Keratinocyte (primary cell): ENCODE data around the gene SEBOX. TPM values are rescaled to one million over a fixed set of nuclear protein-coding genes. Genes with fewer than 3 reads are reported as not detected.

Experiments used
- DNase-seq: peaks from one replicate; pipeline ENCODE4 v3.0.0-alpha.2; 2011; ENCODE audit warnings: low read depth, missing footprints, low spot score
- FAIRE-seq: peaks from 2 replicates; lab custom pipeline; 2011; peaks lifted over from hg19 to GRCh38; lab: Jason Lieb, UNC
- H2AFZ ChIP-seq: 2 replicates; pipeline ENCODE4 v1.6.0; 2012; ENCODE audit warnings: low read length, control low read depth, inconsistent platforms; ENCODE audit not compliant: control insufficient read depth
- H3K27ac ChIP-seq: 2 replicates; pipeline ENCODE4 v1.5.1; 2011; ENCODE audit warnings: low read length; ENCODE audit not compliant: control insufficient read depth, insufficient read depth
- H3K27me3 ChIP-seq: 3 replicates; pipeline ENCODE4 v1.6.0; 2011; ENCODE audit warnings: low read length; ENCODE audit not compliant: control insufficient read depth, insufficient read depth; ENCODE audit errors: extremely low read depth
- H3K36me3 ChIP-seq, 2 experiments: 2 replicates in 1 of 2; 3 replicates in 1 of 2; pipeline ENCODE4 v1.5.1; 2011; ENCODE audit warnings: low read length in 2 of 2, mild to moderate bottlenecking in 1 of 2; ENCODE audit not compliant: control insufficient read depth in 2 of 2, insufficient read depth in 2 of 2; ENCODE audit errors: extremely low read depth in 1 of 2
- H3K4me1 ChIP-seq: 3 replicates; pipeline ENCODE4 v1.5.1; 2011; ENCODE audit warnings: low read length; ENCODE audit not compliant: control insufficient read depth, insufficient read depth; ENCODE audit errors: extremely low read depth
- H3K4me2 ChIP-seq: 3 replicates; pipeline ENCODE4 v1.6.0; 2011; ENCODE audit warnings: low read depth, low read length; ENCODE audit not compliant: control insufficient read depth, insufficient read depth; ENCODE audit errors: extremely low read depth
- H3K4me3 ChIP-seq, 3 experiments: fragments of 200-600 bp in 1 of 3; sonication (generic) in 1 of 3; 2 replicates in 2 of 3; 3 replicates in 1 of 3; pipeline ENCODE4 v1.5.1; 2011 to 2016; ENCODE audit warnings: low read length in 3 of 3, mild to moderate bottlenecking in 3 of 3, control low read depth in 2 of 3, inconsistent platforms in 1 of 3, low read depth in 1 of 3, mixed read lengths in 1 of 3, mixed run types in 1 of 3, moderate library complexity in 1 of 3; ENCODE audit not compliant: control insufficient read depth in 2 of 3, insufficient read depth in 2 of 3; ENCODE audit errors: extremely low read depth in 1 of 3
- H3K79me2 ChIP-seq: 2 replicates; pipeline ENCODE4 v1.6.0; 2012; ENCODE audit warnings: low read length; ENCODE audit not compliant: control insufficient read depth, insufficient read depth
- H3K9ac ChIP-seq: 3 replicates; pipeline ENCODE4 v1.6.0; 2011; ENCODE audit warnings: low read length; ENCODE audit not compliant: control insufficient read depth, insufficient read depth; ENCODE audit errors: extremely low read depth
- H3K9me1 ChIP-seq: 3 replicates; pipeline ENCODE4 v1.6.0; 2011; ENCODE audit warnings: low read length; ENCODE audit not compliant: control insufficient read depth, insufficient read depth; ENCODE audit errors: extremely low read depth
- H3K9me3 ChIP-seq: 2 replicates; pipeline ENCODE4 v1.5.1; 2012; ENCODE audit warnings: low read depth, low read length; ENCODE audit not compliant: control insufficient read depth
- H4K20me1 ChIP-seq: 3 replicates; pipeline ENCODE4 v1.6.0; 2011; ENCODE audit warnings: low read length; ENCODE audit not compliant: control insufficient read depth, insufficient read depth; ENCODE audit errors: extremely low read depth
- EZH2 ChIP-seq: IDR thresholded peaks from one replicate; pipeline ENCODE4 v1.6.1; 2012; ENCODE audit warnings: inconsistent platforms, mild to moderate bottlenecking, low read length, moderate library complexity
- dilution Hi-C: fragments of 300-500 bp; cut with MboI; formaldehyde crosslinking; loops from one replicate; pipeline ENCODE4 v1.7.0; 2020; ENCODE audit warnings: low sequenced_read_pairs; ENCODE audit not compliant: extremely low pct_ligation_motif_present
- polyA plus RNA-seq, 5 experiments: library from polyadenylated mRNA; depleted of rRNA in 3 of 5; stranded (reverse) in 3 of 5; stranded (forward) in 1 of 5; unstranded in 1 of 5; fragments of >200 nt; gene quantifications; 1 replicate in 1 of 5; 2 replicates in 3 of 5; 3 replicates in 1 of 5; pipeline versions ENCODE4 v1.2.1 to v1.2.3, GENCODE V29; 2011 to 2012; ENCODE audit warnings: missing spikeins in 2 of 5, low read depth in 1 of 5, low replicate concordance in 1 of 5
- TF ChIP-seq, protein P1 (sequence below), 3 experiments: IDR thresholded peaks in 1 of 3; conservative IDR thresholded peaks in 1 of 3; optimal IDR thresholded peaks in 1 of 3; 2 replicates in 2 of 3; 3 replicates in 1 of 3; pipeline versions ENCODE3 to v1.5.1; 2011; ENCODE audit warnings: low read length in 3 of 3, mild to moderate bottlenecking in 3 of 3, moderate library complexity in 2 of 3, control low read depth in 1 of 3, inconsistent platforms in 1 of 3; ENCODE audit not compliant: insufficient read depth in 2 of 3; ENCODE audit errors: extremely low read depth in 1 of 3

The SEBOX gene
- polyA plus RNA-seq, 1 donor (not counting 4 experiments of a cell fraction or from before 2014, with no cell fraction given) = not detected

DNA sequence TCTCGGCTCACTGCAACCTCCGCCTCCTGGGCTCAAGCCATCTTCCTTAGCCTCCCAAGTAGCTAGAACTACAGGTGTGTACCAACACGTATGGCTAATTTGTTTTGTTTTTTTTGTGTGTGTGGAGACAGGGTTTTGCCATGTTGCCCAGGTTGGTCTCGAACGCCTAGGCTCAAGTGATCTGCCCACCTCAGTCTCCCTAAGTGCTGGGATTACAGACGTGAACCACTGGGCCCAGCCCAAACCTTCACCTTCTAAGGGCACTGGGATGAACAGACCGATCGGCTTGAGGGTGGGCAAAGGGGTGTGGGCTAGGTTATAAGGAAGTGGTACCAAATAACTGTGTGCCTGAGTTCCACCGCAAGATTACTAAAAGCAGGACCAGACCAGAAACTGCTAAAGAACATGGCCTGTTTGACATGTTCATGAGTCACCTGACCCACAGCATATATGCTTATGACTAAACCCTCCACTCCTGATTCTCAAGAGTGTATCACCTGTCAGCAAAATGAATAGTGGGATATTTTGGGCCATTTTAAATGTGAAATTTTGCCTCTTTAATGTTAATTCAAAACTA lies 37.9 kb downstream of the SEBOX start:
- no peaks in the 10 kb centered on the region for H3K27me3 ChIP-seq
- DNase-seq (no peak), FAIRE-seq (peak; percentile 52)
- no peak overlapping the region for H3K27ac ChIP-seq
- H3K4me3 ChIP-seq = no peak overlapping the region
- dilution Hi-C loops = no loop called here
- peaks cover 14% of the 10 kb centered on the region in 2 experiments for H3K36me3 ChIP-seq
- TF ChIP-seq EZH2 = no peak
- TF ChIP-seq, protein P1, sequence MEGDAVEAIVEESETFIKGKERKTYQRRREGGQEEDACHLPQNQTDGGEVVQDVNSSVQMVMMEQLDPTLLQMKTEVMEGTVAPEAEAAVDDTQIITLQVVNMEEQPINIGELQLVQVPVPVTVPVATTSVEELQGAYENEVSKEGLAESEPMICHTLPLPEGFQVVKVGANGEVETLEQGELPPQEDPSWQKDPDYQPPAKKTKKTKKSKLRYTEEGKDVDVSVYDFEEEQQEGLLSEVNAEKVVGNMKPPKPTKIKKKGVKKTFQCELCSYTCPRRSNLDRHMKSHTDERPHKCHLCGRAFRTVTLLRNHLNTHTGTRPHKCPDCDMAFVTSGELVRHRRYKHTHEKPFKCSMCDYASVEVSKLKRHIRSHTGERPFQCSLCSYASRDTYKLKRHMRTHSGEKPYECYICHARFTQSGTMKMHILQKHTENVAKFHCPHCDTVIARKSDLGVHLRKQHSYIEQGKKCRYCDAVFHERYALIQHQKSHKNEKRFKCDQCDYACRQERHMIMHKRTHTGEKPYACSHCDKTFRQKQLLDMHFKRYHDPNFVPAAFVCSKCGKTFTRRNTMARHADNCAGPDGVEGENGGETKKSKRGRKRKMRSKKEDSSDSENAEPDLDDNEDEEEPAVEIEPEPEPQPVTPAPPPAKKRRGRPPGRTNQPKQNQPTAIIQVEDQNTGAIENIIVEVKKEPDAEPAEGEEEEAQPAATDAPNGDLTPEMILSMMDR (optimal IDR thresholded peaks at IDR 0.05 in 1 of 3, IDR thresholded peaks at IDR 0.05 in 1 of 3, conservative IDR thresholded peaks at IDR 0.05 in 1 of 3; ENCODE audit: extremely low read depth in 1 of 3, insufficient read depth in 2 of 3, low read length in 3 of 3) = no peak
- H3K9me1 ChIP-seq = peaks cover 2% of the 10 kb centered on the region
- peaks cover 14% of the 10 kb centered on the region for H3K4me1 ChIP-seq
- no peaks in the 10 kb centered on the region for H4K20me1 ChIP-seq
- H3K9ac ChIP-seq = no peak overlapping the region
- peaks cover 17% of the 10 kb centered on the region for H3K79me2 ChIP-seq
- H3K9me3 ChIP-seq = no peaks in the 10 kb centered on the region
- no peak overlapping the region for H2AFZ ChIP-seq
- H3K4me2 ChIP-seq = no peak overlapping the region

DNA sequence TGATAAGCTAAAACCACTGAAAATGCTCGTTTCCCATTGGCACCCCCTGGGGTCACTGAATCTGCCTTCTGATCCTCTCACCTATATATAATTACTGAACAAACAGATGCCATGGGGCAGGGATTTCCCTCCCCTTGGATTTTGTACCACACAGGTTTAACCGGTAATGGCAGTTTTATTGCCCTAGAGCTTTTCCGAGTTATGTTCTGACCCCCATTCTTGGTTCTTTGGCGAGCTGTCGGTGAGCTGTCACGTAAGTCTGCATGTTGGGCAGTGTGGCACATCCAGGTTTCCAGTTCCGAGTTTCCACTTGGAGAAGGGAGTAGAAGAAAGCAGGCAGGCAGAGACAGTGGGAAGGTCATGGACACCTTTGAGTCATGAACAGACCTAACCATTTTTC lies 38.9 kb downstream of the SEBOX start:
- peaks cover 2% of the 10 kb centered on the region for H3K9me1 ChIP-seq
- no peak overlapping the region for H3K4me2 ChIP-seq
- no peaks in the 10 kb centered on the region for H3K9me3 ChIP-seq
- H3K27me3 ChIP-seq = no peaks in the 10 kb centered on the region
- H3K9ac ChIP-seq = no peak overlapping the region
- peaks cover 17% of the 10 kb centered on the region for H3K4me1 ChIP-seq
- H2AFZ ChIP-seq = no peak overlapping the region
- H3K27ac ChIP-seq = no peak overlapping the region
- FAIRE-seq (no peak), DNase-seq (no peak)
- TF ChIP-seq, protein P1 (optimal IDR thresholded peaks at IDR 0.05 in 1 of 3, IDR thresholded peaks at IDR 0.05 in 1 of 3, conservative IDR thresholded peaks at IDR 0.05 in 1 of 3; ENCODE audit: extremely low read depth in 1 of 3, insufficient read depth in 2 of 3, low read length in 3 of 3) = no peak
- no peak for TF ChIP-seq EZH2
- dilution Hi-C loops = no loop called here
- no peaks in the 10 kb centered on the region for H4K20me1 ChIP-seq
- no peak overlapping the region for H3K4me3 ChIP-seq
- H3K79me2 ChIP-seq = peaks cover 26% of the 10 kb centered on the region
- H3K36me3 ChIP-seq = peaks cover 9 to 14% of the 10 kb centered on the region in 2 experiments
